Activated CD4-positive, alpha-beta T cell treated with anti-CD3 and anti-CD28 coated beads, Interleukin-10, Interleukin-2, amounts not matched to agents 100 ng/mL and 50 ng/mL, durations not matched to agents 16 hours and 8 hours (primary cell): ENCODE results near the gene ROR2.

ENCODE experiments used
- DNase-seq: peaks from one replicate; pipeline ENCODE4 v3.0.0-alpha.2; 2020

The ROR2 gene

DNA sequence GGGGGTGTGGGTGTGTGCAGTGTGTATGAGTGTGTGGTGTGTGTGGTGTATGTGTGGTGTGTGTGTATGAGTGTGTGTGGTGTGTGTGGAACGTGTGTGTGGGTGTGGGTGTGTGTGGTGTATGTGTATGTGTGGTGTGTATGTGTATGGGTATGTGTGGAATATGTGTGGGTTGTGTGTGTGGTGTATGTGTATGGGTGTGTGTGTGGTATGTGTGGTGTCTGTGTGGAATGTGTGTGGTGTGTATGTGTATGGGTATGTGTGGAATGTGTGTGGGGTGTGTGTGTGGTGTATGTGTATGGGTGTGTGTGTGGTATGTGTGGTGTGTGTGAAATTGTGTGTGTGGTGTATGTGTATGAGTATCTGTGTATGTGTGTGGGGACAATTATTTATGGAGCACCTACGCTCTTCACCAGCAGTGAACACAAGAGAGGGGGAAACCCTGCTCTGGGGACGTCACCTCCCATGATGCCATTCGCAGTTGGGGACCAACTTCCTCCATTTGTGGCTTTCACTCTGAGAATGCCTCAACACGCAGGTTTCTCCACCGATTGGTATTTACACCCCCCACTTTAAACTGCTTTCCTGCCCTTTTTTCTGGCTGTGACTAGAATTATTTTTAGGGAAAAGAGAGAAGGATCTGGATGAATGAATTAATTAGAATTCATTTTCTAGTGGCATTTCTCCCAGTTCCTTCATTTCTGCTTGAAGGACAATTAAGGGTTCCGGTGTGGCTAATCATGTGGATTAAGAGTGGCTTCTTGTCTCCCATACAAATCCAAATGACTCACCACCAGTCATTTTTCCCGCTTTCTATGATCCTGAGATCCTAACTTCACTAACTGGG, 238.1 kb downstream of the ROR2 start:
- peak; percentile 92 for DNase-seq

GRCh38 chr9:91710158-91710557, 239.9 kb downstream of the ROR2 start:
- DNase-seq = peak; percentile 14

DNA sequence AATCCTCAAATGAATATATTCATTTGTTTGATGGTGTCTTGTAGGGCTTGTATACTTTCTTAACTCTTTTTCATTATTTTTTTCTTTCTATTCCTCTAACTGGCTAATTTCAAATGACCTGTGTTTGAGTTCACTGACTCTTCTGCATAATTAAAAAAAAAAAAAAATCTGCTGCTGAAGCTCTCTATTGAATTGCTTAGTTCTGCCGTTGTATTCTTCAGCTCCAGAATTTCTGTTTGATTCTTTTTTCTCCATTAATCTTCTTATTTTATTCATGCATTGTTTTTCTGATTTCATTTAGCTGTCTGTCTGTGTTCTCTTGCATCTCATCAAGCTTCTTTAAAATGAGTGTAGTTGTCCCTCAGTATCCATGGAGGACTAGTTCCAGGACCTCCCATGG, 244.6 kb downstream of the ROR2 start:
- DNase-seq = no peak

DNA sequence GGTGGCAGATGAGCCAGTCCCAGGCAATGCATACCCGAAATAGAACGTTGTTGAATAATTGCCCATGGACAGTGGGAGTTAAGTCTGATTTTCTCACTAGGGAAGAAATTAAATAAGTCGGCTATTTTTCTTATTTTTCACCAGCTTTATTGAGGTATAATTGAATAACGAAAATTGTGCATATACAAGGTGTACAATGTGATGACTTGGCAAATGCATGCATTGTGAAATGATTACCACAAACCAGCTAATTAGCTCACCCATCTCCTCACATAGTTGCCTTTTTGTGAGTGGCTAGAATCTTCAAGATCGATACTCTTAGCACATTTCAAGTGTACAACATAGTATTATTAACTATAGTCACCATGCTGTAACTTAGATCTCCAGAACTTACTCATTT, 249.6 kb downstream of the ROR2 start:
- DNase-seq = no peak

GRCh38 chr9:91698266-91698665, 251.8 kb downstream of the ROR2 start:
- DNase-seq = peak; percentile 27

DNA sequence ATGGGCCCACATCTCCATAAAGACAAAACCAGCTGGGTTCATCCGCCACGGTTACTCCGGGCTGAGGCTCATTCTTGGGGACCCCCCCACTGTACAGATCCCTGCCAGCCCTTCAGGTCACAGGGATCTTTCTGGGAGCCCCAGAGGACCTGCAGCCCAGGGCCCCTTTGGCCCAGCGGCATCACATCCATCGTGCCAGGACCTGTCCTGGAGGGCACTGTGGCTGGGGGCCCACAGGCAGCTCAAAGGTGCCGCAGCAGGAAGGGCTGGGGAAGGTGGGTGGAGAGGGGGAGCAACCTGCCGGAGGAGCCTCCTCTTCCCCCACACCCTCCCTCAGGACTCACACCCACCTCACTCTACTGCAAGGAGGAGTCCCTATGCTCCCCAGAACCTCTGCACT, 252.8 kb downstream of the ROR2 start:
- no peak for DNase-seq

- no peak for DNase-seq
These were observed 255.8 kb downstream of the ROR2 start for GRCh38 chr9:91694081-91694870.

DNA sequence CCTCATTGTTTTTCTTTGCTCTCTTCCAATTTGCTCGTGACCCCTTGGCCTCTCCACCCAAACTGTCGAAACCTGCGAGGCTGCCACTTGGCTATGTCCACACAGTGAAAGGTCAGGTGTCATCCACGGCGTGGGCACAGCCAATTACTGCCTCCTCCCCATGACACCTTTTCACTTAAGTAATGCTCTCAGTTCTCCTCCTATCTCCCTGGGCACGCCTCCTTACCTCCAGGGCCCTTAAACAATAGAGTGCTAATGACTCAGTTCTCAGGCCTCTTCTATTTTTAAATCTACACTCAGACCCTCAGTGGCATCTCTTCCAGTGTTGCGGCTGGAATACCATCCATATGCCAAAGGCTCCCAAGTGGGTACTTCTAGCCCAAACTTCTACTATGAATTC, 256.8 kb downstream of the ROR2 start:
- no peak for DNase-seq

GRCh38 chr9:91690540-91691249, 259.3 kb downstream of the ROR2 start:
- no peak for DNase-seq

DNA sequence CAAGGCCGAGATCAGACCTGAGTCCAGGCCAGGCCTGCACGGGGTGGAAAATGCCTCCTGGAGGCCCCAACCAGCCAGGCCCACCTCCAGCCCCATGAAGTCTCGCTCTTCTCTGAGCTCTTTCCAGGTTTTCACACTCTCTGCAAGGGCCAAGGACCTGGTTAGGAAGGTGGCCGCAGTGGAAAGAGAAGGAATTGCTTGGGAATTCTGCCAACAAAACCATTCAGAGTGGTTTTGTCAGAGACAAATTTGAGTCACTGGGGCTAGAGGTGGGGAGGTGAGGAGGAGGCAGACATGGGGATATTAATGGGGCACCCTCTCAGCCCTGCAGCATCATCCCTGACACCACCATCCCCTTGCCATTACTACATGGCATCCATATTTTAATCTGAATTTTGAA, 261.0 kb downstream of the ROR2 start:
- no peak for DNase-seq

GRCh38 chr9:91683269-91683668, 266.8 kb downstream of the ROR2 start:
- DNase-seq = no peak

DNA sequence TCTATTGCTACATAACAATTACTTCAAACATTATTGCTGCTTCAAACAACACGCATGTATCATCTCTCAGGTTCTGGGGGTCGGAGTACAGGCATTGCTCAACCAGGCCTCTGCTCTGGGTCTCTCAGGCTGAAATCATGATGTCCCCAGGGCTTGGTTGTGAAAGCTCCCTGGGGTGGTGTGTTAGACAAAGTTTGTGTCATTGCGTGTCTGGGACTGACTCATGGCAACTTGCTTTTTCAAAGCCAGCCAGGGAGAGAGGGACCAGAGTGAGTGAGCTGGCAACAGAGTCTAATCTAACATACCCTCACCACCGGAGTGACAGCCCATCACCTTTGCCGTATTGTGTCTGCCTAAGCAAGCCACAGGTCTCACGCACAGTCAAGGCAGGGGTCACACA, 267.2 kb downstream of the ROR2 start:
- DNase-seq = no peak

DNA sequence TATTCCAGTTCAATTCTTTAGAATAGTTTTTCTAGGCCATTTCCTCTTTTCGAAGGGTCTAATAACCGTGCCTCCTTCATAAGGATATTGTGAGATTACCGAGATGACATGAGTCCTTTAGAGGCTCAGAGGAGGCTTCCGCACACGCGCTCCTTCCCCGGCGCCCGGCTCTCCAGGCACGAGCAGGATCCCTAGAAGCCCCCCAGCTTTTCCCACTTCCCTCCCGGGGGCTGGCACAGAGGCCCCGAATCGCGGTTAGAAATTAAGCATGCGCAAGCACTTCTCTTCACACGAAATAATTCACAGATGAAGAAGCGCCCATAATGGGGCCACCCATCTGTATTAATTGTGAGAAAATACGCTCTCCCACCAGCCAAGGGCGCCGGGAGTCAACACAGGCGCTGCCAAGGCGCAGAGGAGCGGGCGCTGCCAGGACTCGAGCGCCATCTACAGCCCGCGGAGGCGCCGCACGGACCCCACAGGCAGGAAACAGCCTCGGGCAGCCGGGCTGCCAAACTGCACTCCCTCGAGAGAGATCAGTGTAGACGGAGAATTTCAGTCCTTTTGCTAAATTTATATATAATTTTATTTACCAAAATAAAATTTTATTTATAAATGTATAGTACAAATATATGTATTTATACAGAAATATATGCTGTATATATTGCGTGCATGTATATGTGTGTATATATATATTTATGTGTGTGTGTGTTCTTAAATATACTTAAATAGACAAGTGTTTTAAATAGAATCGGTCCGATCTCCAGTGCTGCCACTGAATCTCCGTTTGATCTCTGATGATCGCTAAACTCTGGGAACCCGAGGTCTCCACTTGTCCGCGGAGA, 268.3 kb downstream of the ROR2 start:
- DNase-seq = peak; percentile 80

GRCh38 chr9:91680998-91681397, 269.0 kb downstream of the ROR2 start:
- DNase-seq = no peak

DNA sequence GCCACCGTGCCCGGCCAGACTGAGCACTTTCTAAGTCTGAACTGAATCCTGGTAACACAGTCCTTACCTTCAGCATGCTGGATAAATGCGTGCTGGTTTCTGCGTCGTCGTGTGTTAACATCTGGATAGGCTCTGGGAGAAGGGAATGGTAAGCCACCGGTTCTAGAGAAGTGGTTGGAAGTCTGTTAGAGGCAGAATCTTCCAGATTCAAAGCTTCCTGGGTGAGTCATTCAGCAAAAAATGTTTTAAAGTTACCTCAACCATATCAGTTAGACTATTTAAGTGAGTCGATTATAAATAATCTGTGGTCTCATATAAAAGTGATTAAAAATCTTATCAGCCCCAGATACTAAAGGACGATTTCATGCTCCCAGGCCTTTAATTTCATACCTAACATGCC, 269.9 kb downstream of the ROR2 start:
- no peak for DNase-seq

- no peak for DNase-seq
These were observed 271.0 kb downstream of the ROR2 start for GRCh38 chr9:91678807-91679580.

DNA sequence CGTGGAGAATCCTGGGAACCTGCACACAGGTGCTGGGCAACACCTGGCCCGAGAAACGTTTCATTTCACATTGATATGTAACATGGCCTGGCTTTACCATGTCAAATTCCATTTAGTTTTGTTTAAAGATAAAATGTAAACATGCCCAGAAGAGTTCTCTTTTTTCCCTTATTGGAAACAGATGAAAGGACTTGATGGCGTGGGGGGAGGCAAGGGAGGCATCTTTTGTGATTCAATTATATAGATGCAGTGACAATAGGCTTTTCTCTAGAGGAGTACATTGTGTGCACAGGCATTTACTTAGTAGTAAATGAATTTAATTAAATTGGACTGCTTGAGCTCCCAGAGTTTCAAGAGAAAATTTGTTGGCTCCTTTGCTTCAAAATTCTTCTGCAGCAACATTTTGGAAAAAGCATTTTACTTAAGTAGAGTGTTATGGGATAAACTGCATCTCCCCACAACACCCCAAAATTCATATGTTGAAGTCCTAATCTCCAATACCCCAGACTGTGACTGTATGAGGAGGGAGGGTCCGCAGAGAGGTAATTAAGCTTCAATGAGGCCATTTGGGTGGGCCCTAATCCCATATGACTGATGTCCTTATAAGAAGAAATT, 272.1 kb downstream of the ROR2 start:
- no peak for DNase-seq

- no peak for DNase-seq
These were observed 272.7 kb downstream of the ROR2 start for GRCh38 chr9:91677331-91677730.

DNA sequence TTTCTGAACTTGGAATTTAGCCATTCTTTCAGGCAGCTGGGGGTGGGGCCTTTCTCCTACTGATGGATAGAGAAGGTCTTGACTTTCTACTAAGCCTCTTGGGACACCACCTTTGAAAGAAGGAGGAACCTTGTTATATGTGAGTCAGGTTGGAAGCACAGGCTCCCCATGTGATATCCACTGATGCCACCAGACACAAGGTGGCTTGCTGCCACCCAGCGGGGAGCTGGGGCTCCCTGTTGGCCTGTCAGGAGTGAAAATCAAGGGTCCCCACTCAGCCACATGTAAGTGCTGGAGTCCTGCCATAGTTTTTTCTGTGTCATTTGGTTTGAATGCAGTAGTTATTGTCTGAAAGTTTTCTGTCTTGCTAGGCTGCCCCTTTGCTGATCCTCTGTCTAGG, 274.0 kb downstream of the ROR2 start:
- peak; percentile 6 for DNase-seq

DNA sequence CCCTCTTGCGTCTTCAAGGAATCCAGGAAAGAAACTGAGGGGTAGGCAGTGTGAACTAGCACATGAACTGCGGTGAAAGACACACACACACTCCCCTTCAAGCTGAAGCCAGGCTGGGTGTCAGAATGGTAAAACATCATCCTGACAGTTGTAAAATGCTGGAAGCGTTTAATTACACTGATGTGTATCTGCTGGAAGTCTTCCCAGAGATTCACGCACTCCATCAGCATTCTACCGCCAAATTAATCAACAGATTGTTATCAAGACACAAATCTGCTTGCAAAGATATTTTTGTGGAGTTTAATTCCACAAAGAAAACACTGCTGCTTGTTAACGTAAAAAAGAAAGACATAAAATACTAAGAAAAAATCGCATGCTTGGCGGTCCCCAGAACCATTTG, 285.4 kb downstream of the ROR2 start:
- DNase-seq = no peak

DNA sequence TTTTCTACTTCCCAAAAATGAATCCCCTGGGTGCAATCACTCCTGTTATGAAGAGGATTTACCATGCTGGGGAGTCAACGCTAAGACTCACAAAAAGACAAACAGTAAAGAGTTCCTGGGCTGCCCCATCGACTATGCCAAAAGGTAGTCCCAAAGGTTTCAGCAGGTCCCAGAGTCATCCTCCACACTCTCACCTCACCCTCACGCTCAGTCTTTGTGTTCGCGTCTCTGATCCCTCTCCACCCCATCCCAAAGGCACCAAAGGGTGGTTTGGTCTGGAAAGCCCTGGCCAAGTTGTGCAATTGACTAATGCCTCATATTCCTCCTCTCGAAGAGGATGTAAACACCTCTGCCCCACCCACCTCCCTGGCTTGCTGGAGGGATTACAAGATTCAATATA, 286.2 kb downstream of the ROR2 start:
- no peak for DNase-seq
